Hippocampal formation (tissue), 2 donors: ENCODE data around the gene TRDN.
"Not testable (repeated sequence)": the region's sequence is repeated elsewhere in the genome, so short reads cannot be mapped to it uniquely, and the experiment has no call there.

Experiments
- DNase-seq, 2 donors: peaks; one replicate each; lab custom pipeline; 2025; lab: John Stamatoyannopoulos, UW

The TRDN gene

DNA sequence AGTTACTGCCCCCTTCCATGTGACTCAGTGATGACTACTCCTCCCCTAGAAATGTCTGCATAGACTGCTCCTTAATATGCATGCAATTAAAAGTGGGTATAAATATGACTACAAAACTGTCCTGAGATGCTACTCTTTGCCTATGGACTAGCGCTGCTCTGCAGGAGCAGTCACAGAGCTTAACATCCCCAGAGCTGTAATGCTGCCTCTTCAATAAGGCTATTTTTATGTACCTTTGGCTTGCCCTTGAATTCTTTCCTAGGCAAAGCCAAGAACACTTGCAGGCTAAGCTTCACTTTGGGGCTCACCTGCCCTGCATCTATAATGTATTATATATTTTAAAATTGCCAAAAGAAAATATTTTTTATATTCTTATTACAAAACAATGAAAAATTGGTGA is 341.6 kb downstream of the TRDN start:
- DNase-seq: no peak

DNA sequence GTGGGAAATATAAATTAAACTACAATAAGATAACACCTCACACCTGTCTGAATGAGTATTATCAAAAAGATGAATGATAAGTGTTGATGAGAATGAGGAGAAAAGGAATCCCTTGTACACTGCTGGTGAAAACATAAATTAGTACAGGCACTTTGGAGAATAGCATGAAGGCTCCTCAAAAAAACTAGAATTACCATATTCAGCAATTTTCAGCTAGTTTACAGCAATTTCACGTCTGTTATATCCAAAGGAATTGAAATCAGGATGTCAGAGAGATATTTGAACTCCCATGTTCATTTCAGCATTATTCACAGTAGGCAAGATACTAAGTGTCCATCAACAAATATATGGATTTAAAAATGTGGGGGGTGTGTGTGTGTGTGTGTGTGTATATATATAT is 348.1 kb downstream of the TRDN start:
- DNase-seq: no peak

DNA sequence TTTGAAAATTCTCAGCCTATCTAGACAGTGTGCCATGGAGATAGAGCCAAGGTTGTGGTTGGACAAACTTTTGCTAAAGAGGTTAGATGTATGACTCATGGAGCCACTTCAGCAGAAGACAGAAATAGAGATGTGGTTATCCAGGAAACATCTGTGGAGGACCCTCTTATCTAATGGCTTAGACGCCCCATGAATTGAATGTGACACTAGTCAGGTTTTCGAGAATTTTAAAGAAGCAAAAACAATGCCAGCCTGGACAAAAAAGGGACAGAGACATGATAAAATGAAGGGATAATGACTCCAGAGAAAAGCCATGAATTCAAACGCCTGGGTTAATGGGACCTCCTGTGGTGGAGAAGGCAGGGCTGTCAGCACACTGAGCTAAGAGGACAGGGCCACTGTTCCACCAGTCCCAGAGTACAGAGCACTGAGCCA is 360.2 kb downstream of the TRDN start:
- DNase-seq: no peak

DNA sequence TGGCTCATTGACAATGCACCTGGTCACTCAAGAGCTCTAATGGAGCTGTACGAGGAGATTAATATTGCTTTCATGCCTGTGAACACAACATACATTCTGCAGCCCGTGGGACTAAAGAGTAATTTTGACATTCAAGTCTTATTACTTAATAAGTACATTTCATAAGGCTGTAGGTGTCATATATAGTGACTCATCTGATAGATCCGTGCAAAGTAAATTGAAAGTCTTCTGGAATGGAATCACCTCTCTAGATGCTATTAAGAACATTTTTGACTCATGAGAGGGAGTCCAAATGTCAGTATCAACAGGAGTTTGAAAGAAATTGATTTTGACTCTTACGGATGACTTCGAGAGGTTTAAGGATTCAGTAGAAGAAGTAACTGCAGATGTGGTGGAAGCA is 372.8 kb downstream of the TRDN start:
- no peak for DNase-seq

DNA sequence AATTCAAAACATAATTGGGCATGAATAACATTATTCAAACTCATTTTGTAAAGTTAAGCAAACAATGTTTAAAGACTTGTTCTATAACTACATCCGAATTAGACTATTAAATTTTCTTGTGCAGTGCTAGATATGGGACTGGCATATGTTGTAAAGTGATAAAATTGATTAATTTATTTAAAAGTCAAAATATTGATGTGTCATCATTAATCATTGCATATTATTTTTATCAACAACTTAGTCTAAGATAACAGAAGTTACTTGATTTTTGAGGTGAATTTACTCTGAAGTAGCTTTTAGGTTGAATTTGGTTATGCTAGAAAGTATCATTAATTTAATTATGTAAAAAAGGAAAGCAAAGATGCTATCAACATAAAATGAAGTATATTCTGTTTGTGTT is 396.1 kb downstream of the TRDN start:
- DNase-seq: no peak

DNA sequence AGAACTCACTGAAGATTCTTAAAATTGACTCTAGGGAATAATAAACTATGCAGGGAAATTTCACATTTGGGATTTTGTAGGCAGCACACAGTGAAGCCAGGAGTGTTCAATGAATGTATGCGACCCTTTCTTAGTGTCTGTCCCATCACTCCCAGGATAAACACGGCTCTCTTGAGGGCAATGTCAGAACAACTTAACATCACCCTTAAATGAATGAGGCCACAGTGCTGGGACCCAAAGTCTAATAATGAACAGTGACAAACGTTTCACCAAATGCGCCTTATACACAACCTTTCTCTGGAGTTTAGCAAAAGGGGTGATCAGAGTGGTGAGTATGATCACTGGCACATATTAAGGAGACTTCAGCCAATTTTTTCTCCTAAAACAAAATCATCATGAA is 403.4 kb downstream of the TRDN start:
- no peak for DNase-seq

DNA sequence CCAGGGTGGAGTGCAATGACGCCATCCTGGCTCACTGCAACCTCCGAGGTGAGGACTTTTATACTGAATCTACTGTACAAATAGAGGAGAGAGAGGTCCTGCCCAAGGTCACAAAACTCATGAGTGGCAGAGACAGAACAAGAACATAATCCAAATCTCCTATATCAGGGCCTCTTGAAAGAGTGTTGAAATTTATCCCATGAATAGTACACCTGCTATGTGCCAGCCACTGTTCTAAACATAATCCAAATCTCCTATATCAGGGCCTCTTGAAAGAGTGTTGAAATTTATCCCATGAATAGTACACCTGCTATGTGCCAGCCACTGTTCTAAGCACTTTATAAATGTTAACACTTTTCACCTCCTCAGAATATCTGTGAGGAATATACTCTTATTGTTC is 409.0 kb downstream of the TRDN start:
- not testable (repeated sequence) for DNase-seq

DNA sequence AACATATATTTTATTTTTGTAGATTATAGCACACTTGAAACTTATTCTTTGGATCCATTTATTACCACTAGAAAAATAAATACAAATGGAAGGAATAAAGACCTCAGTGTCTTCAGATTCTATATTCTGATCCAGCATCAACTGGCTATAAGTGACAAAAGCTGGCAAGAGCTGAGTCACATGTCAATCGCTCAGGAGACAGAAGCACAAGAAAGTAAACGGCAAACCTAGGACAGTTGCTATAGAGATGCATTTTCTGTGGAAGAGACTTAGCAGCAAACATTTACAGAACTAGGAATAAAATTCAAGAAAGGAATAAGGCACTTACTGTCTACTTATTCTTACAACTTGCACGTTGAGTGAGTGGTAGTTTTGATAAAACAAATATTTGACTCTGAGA is 410.4 kb downstream of the TRDN start:
- no peak for DNase-seq

DNA sequence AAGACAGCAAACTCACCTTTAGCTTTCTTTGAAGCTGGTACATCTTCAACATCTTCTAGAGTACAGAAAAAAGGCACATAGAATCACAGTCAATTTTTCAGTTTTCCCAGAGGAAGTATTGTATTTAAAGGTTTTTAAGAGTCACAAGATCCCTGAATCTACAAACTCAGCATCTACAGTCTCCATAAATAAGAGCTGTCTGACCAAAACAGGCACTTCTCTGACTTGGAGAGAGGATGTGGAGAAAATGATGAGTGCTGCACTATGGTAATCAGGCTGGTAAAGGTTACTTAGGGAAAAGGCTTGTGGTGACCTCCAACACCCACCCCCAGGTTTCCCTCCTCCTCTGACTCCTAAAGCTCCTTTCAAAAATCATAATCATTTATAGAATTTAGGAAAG is 412.7 kb downstream of the TRDN start:
- no peak for DNase-seq

DNA sequence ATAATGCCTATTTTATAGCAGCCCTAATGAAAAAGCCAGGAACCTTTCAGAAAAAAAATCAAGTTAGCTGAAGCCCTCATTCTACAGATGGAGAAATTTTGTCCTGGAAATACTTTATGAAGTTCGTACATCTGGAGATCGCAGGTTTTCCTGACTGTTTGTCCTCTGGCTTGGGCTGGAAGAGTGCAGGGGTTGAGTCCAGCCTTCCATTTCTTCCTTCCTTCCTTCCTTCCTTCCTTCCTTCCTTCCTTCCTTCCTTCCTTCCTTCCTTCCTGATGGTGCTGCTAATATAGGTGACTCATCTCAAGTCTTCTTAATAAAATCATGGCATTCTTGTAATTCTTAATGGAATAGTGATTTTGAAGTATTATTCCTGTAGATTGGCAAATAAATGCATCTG is 413.3 kb downstream of the TRDN start:
- no peak for DNase-seq

DNA sequence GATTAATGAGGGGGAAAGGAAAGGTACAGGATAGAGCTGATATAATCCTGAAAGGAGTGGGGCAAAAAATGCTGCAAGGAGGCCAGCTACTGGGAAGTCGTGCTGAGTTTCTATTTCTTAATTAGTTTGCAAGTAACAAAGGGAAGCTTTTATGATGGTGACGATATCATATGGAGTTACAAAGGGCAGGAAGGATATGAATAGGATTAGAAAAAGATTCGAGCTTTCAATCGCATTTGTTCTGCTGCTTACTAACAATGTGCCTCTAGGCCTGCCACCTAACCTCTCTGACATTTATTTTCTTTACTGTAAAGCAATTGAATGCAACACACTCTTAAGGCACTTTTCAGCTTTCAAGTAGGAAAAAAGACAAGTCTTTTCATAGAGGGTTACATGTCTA is 421.5 kb downstream of the TRDN start:
- no peak for DNase-seq

DNA sequence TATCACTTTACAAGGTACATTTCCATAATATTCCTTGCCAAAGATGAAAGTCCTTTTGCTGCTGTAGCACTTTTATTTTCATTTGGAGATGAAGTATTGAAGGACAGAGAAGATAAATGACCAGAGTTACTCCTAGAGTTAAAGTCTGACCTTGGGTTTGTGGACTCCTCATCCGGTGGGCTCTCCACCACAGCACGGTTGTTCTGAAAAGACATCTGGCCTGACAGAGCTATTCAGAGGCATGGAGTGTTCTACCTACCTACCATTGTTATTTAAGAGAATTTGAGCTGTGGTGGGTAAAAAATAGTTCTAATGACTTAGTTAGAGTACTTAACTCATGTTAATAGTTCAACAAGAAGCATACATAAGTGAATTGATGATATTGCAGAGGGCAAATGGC is 422.3 kb downstream of the TRDN start:
- DNase-seq: no peak

DNA sequence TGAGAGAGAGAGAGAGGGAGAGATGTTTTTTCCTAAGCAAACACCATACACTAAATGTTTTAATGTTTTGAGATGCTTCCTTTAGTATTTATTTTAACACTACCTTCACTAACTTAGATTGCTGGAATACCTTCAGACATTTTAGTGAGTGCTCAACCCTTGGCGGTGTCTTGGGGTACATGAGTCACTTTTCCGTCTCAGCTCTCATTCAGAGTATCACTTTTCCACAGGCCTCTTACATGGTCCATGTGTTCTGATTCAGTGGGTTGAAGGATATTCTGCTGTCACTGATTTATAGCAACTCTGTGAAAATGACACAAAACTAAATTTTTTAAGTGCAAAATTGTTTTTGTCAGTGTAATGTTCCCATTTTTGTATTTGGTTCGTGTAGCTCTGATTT is 422.8 kb downstream of the TRDN start:
- no peak for DNase-seq

DNA sequence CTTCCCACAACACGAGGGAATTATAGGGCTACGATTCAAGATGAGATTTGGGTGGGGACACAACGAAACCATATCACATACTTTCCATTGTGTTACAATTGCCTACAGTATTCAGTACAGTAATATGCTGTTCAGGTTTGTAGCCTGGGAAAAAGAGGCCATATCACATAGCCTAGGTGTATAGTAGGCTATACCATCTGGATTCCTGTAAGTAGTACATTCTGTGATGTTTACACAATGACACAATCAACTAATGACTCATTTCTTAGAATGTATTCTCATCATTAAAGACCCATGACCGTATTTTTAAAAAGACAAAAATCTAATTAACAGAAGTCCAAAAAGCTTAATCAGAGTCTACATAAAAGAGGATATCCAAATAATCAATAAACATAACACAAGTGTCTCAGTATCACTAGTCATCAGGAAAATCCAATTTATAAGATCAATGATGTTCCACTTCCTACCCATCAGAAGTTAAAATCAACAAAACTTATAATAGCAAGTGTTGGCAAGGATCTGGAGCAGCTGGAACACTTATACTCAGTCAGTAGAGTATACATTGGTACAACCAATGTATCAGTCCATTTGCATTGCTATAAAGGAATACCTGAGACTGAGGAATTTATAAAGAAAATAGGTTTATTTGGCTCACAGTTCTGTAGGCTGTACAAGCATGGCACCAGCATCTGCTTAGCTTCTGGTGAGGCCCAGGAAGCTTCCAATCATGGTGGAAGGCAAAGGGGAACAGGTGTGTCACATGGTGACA is 424.8 kb downstream of the TRDN start:
- no peak for DNase-seq

DNA sequence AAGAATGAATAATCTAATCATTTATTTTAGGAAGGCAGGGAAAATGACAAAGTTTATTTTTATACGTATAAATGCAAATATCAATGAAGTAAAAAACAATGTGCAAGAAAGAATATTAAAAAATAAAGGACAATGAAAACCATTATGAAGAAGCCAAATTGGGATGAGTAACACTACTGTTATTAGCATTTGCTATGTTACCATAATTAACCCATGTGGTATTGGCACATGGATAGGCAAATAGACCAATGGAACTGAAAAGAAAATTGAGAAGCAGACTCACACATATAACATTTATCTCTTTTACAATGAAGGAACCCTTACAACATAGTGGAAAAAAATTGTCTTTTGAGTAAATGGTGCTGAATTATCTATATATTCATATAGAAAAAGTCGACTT is 426.1 kb downstream of the TRDN start:
- DNase-seq: no peak

DNA sequence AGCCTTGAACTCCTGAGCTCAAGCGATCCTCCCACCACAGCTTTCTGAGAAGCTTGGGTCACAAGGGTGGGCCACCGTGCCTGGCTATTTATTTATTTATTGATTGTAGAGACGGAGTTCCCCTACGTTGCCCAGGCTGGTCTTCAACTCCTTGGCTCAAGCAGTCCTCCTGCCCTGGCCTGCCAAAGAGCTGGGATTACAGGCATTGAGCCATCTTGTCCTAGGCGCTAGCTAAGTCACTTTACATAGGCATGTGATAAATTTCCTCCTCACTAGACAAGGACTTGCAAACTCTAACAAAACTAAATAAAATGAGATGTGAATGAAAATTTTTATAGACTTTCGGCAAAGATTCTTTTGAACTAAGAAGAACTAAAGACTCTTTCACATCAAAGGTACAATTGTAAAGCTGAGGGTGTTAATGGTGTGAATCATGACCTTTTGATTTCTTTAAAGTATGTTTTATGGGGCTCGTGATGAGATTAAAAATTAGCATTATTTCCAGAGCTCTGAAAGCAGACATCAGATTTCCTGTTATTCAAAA is 428.7 kb downstream of the TRDN start:
- no peak for DNase-seq

DNA sequence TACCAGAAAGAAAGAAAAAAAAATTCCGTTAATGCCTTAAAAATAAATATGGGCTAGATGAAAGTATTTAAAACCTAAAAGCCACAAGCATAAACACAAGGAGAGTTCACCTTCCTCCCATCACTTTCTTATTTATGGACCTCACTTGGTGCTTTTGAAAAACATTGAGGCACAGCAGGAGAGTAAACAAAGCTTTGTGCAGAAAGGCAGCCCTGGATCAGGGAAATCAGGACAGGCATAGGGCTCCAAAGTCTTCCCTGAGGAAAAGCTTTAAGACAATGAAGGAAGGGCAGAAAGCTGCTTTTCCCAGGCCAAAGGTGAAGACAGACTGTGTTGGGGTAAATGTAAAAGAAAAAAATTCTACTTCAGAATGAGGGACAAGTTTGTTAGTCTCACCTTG is 432.8 kb downstream of the TRDN start:
- no peak for DNase-seq

DNA sequence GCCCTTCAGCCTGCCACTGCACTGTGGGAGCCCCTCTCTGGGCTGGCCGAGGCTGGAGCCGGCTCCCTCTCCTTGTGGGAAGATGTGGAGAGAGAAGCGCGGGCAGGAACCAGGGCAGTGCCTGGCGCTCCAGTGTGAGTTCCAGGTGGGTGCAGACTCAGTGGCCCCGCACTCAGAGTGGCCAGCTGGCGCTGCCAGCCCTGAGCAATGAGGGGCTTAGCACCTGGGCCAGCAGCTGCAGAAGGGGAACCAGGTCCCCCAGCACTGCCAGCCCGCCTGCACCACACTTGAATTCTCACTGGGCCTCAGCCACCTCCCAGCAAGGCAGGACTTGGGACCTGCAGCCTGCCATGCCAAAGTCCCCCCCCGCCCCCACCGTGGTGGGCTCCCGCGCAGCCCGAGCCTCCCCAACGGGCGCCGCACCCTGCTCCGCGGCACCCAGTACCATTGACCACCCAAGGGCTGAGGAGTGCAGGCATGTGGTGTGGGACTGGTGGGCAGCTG is 434.8 kb downstream of the TRDN start:
- no peak for DNase-seq

DNA sequence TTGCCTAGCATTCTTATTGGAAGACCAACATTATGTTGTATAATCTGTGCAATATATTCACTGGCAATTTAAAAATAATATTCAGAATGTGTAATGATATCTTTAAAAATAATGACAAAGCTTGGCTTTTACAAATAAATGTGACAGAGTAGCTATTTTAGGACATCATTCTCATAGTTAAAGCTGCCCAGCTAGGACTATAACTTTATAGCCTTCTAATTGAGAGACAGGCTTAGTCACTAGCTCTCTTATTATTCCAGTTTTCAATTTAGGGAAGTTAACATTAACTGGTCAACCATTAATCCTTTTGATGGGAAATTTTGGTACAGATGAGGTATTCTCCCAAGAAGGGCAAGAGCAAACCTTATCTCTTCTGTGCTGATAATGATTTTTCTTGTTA is 443.5 kb downstream of the TRDN start:
- no peak for DNase-seq

DNA sequence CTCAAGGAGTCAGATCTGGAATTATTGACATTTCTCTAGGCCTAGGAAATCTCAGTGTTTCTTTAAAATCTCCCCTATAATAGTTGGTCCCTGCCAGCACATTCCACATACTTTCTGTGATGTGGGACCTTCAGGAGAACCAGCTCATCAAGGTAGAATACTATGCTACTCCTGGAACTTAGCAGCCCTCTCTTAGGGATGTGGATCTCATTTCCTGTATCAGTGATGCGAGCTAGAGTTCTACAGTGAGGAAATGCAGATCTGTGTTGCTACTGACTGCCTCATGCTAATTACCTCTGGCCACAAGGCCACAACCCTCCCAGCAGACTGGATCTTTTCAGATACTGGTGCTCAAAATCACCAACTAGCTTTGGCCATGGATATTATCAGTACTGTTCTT is 446.9 kb downstream of the TRDN start:
- no peak for DNase-seq

DNA sequence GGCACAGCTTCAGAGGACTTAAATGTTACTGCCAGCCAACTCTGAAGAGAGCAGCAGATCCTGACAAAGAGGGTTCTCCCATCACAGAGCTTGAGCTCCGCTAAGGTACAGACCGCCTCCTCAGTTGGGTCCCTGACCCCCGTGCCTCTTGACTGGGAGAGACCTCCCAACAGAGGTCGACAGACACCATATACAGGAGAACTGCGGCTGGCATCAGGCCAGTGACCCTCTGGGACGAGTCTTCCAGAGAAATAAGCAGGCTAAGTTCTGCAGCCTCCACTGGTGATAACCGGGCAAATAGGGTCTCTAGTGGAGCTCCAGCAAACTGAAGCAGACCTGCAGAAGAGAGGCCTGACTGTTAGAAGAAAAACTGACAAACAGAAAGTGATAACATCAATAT is 453.8 kb downstream of the TRDN start:
- no peak for DNase-seq

DNA sequence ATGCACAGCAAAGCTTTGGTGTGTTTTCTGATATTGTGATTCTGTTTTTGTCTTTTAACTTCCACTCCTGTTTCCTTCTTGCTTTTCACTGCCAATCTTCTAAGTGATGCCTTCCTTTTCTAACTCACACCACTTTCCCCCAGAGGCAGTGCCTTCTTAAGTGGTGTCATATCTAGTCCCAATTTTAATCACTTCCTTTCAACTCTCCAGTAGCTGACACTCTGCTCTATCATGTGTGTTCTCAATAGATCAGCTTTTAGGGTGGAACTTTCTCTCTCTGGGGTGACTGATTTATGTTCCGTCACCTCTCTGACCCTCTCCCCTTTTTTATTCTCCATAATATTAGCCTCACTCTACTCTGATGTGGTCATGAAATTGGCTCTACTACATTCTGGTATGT is 460.0 kb downstream of the TRDN start:
- DNase-seq: no peak

DNA sequence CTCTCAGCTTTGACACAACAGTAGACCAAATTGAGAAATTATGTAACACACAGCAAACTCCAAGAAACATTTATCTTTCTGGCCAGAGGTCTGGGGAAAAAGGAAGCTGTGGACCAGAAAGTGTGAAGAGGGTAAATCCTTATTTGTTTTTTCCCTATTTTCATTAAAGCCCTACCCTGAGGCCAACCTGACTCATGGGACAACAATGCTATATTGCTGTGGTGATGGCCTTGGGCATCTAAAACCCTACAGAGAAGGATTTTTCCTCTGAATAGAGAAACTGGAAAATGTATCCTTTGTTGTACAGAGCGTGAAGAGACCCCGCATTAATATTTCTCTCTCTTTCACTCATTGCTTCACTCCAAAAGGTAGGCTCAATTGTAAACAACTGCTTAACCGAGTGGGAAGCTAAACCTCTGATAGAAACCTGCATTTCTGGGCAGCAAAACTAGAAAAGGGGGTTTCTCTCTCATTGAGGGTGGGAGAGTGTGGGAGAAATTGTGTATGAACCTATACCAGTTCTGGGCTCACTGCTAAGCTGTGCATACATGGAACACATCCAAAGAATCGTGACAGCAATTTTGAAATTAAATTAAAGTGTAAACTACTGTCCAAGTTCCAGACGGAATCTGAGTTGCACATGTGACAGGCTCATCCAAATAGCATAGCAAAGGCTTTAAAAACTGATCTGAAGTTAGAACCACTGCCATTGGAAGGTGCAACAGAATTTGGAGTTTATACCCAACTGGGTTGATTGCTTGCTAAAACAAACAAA is 465.2 kb downstream of the TRDN start:
- DNase-seq: no peak
